HG02642 (cell line): ENCODE measurements around the gene GTPBP8.
"Not testable (repeated sequence)": the region's sequence is repeated elsewhere in the genome, so short reads cannot be mapped to it uniquely, and the experiment has no call there.

ENCODE experiments used
- ATAC-seq: cut with Tn5 transposase; IDR thresholded peaks from one replicate; pipeline ENCODE4 v1.9.1; 2021; ENCODE audit warnings: mild to moderate bottlenecking; ENCODE audit not compliant: unreplicated experiment, poor library complexity

Gene GTPBP8

DNA sequence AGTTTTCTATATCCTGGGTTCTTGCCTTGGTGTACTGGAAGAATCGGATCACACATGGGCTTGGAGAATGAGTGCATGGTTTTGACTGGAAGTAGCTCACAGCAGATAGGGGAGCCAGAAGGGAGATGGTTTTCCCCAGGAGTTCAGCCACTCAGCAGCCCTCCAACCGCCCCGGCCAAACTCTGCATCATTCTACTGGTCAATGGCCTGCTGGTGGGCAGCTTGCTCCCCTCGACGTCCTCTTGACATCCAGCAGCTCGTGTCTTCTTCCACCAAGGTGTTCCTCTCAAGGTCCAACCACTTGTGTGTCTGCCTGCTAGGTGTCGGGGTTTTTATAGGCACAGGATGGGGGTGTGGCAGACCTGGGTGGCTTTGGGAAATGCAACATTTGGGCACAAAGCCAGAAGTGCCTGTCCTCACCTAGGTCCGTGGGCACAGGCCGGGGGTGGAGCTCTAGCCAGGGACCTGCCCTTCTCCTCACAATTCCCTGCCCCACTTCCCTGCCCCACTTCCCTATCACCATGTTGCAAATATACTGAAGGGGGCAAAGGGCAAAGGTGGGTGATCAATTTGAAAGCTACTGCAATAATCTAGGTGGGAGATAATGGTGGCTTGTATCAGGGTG is 3.0 kb upstream of the GTPBP8 start:
- ATAC-seq, result no peak

DNA sequence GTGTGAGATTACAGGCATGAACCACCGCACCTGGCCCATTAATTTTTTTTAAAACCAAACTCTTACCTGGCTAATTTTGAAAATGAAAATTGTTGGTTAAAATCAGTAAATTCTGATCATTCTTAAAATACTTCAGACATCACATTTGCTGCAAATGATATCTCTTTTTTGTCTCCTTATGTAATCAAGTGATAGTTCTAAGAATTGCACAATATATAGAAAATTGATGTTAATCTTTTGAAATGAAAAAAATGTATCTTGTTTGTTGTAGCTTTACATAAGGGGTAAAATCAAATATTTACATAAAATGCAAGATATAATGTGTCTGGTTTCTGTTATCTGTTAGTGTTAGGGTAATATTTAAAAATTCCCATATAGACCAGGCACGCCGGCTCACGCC is 5.0 kb downstream of the GTPBP8 start:
- ATAC-seq, result no peak

DNA sequence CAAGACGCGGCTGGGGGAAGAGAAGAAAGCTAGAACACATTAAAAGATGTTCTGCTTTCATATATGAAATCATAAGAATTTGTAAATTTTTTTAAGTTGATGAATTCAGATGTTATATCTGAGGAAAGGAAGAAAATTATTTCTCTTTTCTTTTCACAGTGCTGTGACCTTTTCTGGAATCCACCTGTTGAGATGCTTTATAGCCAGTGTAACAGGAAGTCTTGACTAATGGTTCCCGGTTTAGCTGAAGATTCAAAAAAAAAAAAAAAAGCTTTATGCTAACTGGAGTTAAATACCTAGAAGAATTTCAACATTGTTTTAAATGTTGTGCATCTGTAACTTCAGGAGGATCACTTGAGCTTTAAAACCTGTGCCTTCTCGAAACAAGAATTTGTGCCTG is 9.9 kb downstream of the GTPBP8 start:
- ATAC-seq, result no peak

DNA sequence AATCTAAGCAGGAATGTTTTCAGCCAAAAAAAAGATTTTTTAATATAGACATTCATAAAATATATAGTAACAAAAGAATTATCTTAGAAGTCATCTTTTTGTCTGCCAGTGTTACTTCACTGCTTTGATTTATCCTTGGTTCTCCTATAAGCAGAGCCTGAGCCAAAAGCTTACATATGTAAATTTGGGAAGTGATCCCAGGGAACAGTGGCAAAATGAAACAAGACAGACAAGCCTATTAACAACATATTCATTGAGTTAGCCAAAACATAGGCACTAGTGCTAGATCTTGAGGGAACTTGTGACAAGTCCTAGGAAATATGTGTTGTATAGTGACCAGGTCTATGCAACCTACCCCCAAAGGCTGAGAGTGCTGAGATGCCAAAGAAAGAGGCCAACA is 11.3 kb downstream of the GTPBP8 start:
- no peak for ATAC-seq

DNA sequence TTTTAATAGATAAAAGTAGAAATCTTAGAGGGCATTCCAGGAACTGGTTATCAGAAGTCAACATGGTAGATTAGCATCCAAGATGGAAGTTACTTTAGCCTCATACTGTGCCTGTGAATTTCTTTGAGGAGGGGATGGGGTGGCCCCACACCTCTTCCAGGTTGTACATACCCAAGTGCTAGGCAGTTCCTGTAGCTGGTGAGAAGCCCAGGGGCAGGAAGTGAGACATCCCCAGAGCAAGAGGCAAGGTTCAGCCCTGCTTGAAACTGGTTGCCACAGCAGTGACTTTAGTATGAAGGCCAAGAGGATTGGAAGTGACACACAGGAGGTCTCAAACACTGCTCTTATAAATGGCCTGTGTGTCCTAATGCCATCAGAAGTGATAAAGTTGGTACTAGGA is 11.9 kb downstream of the GTPBP8 start:
- no peak for ATAC-seq

DNA sequence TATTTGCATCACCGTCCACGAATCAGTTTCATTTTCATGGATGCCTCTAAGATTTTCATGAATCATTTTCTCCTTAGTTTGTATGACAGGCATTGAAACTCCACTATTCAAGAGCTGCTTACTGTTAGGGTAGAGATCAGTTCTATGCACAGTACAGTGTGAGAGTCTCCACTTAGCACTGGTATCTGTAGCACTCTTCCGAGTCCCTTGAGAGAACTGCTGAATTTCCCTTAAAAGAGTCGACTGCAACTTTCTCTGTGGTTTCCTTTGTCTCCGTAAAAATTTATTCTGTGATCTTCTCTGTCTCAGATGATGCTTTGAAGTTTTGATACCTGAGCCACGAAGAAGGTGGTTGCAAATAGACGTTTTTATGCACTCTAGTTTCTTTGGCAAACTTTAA is 14.8 kb downstream of the GTPBP8 start:
- ATAC-seq, result no peak

DNA sequence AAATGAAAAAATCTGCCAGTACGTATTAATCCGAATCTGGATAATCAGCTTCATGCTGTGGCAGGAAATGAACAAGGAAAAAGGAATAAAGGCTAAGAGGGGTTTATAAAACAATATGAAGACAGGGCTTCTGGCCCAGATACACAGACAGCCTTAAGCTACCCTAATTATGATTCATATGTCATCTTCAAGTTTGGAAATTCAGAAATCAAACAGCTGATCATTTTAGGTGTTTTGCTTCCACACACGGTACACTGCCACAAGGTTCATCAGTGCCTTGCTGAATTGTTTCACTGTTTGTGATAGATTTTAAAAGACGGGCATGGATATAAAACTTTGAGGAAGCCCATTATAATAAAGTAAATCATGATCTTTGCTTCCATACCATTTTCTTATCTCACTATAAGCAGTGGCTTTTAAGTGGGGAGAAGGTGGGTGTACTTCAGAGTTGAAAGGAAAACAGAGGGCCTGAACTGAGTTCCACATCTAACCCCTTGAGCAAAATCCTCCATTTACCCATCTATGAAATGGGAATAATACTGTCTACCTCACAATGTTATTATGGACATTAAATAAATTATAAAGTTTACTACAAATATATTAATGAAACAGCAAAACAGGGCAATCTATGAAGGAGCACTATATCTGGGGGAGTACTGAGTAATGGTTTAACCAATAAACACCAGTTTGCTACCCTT is 15.7 kb downstream of the GTPBP8 start:
- no peak for ATAC-seq

DNA sequence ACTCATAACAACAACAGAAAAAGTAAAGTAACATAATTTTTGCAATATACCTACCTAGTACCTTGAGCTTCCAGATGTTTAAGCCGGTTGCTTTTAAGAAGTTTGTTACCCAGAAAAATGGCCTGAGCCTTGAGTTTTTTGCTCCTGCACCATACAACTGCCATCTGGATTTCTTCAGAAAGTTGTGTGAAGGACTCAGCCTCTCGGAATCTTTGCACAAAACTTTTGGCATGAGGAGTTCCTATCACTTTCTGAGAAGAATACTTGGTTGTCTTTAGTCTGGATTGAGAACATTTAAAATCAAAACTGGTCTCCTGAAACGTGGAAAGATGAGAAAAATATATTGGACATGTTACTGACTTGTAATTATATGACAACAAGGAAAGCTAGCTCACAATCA is 17.3 kb downstream of the GTPBP8 start:
- no peak for ATAC-seq

DNA sequence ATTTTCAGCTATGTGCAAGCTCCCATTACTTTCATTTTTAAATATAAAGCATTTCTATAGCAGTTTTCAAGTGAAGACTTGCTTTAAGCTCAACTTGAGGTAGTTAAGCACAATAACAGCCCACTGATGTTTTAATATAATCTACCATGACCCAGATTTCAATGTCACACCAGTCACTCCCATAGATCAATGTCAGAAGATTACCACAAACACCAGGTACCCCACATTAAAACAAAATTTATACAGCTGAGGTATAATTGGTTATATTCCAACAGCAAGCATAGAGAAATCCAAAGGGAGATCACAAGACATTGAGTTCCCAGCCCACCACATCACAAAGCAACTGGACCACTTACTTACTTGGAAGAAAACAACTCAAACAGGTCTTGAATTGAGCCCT is 22.8 kb downstream of the GTPBP8 start:
- no peak for ATAC-seq

DNA sequence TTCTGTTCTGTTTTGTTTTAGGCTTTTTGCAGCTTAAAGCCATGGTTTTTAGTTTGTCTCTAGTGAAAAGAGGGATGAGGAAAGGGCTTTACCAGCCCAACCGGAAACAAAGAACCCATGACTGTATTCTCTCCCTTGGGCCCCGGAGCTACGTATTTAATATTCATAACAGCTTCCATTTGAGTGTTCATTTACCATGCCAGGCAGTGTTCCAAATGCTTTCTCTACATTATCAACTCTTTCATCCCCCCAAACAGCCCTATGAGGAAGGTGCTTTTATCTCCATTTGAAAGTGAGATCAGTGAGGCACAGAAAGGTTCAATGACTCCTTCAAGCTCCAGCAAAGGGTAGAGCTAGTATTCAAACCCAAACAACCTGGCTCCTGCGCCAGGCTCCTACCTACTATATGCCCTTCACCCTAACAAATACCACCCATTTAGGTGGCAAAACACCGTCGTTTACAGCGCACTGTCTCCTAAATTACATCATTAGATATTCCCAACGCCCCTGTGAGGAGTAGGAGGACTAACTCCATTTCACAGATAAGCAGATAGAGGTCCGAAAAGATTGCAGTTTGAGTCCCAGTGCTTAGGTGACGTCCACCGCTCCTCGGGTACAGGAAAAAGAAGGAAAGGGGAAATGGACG is 27.9 kb downstream of the GTPBP8 start:
- no peak for ATAC-seq

DNA sequence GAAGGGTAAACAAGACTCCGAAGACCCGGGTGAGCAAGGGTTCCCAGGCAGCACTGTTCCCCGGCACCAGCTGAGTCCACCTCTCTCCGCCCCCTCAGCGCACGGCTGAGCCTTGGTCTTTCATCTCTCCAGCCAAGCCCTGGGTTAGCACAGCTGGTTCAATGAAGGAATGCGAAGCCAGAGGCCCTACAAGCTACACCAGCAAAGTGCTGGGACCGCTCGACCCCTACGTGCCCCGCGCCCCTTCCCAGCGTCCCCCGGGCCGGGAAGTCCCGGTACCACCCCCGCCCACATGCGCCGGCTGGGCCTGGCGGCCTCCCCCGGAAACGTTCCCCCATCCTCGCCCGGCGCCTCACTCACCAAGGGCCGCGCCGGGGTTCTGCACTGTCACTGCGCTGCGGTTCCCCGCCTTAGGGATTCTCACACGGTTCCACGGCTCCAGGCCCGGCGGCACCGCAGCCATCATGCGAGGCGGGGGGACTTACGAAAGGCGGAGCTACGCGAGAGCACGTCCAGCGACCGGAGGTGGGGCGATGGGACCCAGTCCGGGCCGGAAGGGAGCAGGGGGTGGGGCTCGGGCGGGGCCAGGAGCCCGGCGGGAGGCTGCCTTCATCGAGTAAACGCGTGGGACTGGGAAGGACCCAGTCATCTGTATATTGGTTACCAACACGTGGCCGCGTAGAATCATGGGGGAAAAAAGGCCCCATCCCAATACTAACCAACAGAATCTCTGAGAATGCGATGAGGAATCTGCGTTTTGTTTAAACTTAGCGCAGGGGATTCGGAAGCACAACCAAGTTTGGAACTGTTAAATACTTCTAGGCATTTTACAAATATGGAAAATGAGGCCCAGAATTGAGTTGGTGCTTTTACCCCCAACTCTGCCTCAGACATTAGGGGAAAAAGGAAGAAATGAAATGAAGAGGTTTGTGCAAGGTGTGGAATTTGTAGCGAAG is 28.7 kb downstream of the GTPBP8 start:
- peak; percentile 96 for ATAC-seq

DNA sequence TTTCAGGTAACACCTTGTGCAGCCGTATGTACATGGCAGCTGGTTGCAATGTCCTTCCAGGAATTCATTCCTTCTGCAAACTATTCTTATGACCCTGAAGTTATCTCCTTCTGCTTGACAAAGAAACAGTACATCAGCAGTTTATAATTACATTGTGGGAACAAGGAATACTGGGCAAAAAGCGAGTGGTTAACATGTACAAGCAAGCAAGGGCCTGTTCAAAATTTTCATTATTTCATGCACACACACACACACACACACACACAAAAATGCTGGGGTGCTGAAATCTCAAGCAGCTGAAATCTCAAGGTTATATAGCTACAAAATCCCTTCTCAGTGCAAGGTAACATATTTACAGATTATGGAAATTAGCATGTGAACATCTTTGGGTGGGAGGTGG is 30.7 kb downstream of the GTPBP8 start:
- ATAC-seq, result no peak

DNA sequence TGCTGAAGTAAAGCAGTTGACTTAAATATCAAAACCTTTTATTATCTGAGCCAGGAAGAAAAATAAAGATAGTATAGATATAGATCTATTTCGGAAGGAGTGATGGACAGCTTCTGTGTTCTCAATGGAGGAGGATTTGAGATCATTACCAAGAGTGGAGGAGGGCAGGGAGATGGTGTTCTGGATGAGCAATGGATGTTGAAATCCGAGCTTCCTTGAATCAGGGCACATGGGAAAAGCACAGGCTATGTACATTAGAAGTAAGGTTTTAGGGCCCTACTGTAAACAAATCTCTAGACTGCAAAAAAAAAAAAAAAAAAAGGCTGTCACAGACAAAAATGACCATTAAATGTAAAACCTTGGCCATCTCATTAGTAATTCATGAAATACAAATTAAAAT is 43.2 kb downstream of the GTPBP8 start:
- no peak for ATAC-seq

DNA sequence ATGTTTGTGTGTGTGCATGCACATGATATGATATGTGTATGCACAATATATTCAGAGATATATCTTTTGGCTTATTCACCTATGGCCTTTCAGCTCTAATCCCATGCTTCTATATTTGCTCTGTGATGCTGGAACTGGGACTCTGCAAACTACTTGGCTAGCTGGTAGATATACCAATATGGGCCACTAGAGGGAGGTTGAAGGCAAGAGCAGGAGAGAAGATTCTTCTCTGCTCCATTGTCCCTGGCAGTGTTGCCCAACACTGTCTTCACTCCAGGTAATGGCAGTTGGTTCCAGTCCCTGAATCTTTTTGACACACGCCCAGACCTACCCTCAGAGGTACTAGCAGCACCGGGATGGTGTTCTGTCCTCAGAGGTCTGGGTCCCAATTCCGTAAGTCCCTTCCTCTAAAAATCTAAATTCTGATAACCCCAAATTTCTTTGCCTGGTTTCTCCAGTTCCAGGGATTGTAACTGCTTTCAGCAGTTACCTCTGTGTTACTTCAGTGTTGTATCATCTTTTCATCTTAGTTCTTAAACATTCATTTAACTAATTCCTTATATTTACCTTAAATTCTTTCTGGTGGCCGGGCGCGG is 44.7 kb downstream of the GTPBP8 start:
- ATAC-seq, result peak; percentile 94

DNA sequence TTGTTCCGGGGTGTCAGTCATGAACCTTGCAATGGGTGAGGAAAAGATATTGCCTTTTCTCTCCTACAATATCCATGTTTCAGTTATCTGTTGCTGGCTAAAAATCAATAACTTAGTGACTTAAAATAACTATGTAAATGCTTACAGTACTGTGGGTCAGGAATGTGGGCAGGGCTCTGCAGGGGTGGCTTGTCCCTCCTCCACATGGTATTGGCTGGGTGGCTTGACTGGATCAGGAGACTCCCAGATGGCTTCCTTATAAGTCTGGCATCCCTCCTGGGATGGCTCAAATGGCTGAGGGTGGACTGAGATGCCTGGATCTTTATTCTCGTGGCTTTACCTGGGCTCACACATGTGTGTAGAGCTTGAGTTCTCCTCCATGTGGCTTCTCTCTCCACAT is 47.5 kb downstream of the GTPBP8 start:
- no peak for ATAC-seq

DNA sequence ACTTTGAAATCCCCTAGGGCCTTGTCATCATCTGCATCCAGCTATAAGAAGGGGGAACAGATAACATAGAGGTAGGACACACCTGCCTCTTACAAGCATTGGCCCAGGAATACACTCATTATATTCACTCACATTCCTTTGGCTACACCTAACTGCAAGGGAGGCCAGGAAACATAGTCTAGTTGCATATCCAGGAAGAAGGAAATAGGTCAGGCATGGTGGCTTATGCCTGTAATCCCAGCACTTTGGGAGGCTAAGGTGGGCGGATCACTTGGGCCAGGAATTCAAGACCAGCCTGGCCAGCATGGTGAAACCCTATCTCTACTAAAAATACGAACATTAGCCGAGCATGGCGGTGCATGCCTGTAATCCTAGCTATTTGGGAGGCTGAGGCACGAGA is 48.8 kb downstream of the GTPBP8 start:
- no peak for ATAC-seq

DNA sequence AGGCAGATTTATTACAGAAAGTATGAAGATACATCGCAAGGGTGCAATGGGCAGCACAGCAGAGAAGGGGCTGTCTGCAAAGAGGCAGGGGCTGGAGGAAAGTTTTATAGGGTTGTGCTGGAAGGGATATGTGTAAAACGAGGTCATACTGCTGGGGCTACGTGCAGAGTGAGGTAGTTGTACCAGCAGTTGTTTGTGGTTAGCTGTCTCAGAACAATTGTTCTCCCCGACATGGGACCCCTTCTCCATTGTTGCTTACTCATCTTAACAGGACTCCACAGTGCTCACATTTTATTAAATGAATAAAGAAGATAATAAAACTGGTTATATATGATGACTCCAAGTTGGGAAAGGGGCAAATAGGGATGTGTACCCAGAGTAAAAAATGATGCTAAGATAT is 49.4 kb downstream of the GTPBP8 start:
- no peak for ATAC-seq

DNA sequence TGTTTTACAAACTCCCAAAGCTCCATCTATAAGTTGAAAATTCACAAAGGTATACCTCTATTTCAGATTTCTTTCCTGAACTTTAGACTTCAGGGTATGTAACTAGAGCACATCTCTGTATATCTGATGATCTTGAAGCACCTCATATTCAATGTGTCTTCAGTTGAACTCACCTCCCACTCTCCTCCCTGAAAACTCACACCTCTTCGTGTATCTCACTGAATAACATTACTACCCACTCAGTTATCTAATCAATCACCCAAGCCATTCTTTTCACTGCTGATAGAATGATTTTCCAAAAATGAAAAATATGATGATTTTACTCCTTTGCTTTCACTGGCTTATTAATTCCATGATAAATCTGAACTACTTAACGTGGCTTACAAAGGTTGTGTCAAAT is 52.9 kb downstream of the GTPBP8 start:
- ATAC-seq, result no peak

DNA sequence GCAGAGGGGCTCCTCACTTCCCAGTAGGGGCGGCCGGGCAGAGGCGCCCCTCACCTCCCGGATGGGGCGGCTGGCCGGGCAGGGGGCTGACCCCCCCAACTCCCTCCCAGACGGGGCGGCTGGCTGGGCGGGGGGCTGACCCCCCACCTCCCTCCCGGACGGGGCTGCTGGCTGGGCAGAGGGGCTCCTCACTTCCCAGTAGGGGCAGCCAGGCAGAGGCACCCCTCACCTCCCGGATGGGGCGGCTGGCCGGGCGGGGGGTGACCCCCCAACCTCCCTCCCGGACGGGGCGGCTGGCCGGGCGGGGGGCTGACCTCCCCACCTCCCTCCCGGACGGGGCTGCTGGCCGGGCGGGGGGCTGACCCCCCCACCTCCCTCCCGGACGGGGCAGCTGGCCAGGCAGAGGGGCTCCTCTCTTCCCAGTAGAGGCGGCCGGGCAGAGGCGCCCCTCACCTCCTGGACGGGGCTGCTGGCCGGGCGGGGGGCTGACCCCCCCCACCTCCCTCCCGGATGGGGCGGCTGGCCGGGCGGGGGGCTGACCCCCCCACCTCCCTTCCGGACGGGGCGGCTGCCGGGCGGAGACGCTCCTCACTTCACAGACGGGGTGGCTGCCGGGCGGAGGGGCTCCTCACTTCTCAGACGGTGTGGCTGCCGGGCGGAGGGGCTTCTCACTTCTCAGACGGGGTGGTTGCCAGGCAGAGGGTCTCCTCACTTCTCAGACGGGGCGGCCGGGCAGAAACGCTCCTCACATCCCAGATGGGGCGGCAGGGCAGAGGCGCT is 55.6 kb downstream of the GTPBP8 start:
- ATAC-seq, result not testable (repeated sequence)

DNA sequence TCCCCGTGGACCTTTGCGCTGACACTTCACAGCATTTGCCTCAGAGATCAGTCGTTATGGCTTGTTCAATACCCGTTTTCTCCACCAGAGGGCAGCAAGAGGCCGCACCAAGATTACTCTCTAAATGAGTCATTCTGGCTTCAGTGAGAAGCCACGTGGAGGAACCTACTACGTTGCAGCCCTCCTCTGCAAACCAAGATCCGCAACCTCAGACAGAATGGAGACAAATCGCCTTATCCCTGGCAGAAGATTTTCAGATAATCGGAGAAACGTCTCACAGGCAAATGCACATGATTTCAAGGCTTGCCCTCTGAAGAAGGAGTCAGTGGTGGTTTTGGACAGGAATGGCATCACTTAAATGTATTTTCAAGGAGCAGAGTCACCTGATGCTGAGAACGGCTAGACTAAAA is 60.5 kb downstream of the GTPBP8 start:
- peak; percentile 97 for ATAC-seq
